GM10266 (cell line): ENCODE measurements around the gene RUVBL2.
A peak's percentile ranks its signal among the peaks of the same experiment; 100 is the strongest.

Source experiments
- DNase-seq: peaks from one replicate; pipeline ENCODE4 v3.0.0; 2012; ENCODE audit errors: extremely low spot score
- TF ChIP-seq, protein P1 (sequence below): IDR thresholded peaks from 2 replicates; pipeline ENCODE4 v1.5.1; 2012; ENCODE audit warnings: mild to moderate bottlenecking, low read depth; ENCODE audit not compliant: control insufficient read depth, insufficient read depth; ENCODE audit errors: missing control alignments

RUVBL2 gene

DNA sequence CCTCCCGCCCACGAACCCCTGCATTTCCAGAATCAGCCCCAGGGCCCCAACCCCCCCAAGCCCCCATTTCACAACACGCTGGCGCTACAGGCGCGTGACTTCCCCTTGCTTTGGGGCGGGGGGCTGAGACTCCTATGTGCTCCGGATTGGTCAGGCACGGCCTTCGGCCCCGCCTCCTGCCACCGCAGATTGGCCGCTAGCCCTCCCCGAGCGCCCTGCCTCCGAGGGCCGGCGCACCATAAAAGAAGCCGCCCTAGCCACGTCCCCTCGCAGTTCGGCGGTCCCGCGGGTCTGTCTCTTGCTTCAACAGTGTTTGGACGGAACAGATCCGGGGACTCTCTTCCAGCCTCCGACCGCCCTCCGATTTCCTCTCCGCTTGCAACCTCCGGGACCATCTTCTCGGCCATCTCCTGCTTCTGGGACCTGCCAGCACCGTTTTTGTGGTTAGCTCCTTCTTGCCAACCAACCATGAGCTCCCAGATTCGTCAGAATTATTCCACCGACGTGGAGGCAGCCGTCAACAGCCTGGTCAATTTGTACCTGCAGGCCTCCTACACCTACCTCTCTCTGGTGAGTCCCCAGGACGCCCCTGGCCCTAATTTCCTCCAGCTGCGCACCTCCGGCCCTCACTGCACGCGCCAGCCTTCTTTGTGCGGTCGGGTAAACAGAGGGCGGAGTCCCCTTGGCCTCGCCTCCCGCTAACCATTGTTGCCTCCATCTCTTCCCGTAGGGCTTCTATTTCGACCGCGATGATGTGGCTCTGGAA lies 28.5 kb upstream of the RUVBL2 start, which contains the start of gene FTL:
TSS of gene FTL (plus strand) at position 270 of the 766 bp plus-strand sequence. CDS start at position 469, 199 bp downstream.
- peak; percentile 97 for DNase-seq
- TF ChIP-seq, protein P1, sequence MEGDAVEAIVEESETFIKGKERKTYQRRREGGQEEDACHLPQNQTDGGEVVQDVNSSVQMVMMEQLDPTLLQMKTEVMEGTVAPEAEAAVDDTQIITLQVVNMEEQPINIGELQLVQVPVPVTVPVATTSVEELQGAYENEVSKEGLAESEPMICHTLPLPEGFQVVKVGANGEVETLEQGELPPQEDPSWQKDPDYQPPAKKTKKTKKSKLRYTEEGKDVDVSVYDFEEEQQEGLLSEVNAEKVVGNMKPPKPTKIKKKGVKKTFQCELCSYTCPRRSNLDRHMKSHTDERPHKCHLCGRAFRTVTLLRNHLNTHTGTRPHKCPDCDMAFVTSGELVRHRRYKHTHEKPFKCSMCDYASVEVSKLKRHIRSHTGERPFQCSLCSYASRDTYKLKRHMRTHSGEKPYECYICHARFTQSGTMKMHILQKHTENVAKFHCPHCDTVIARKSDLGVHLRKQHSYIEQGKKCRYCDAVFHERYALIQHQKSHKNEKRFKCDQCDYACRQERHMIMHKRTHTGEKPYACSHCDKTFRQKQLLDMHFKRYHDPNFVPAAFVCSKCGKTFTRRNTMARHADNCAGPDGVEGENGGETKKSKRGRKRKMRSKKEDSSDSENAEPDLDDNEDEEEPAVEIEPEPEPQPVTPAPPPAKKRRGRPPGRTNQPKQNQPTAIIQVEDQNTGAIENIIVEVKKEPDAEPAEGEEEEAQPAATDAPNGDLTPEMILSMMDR = no peak

DNA sequence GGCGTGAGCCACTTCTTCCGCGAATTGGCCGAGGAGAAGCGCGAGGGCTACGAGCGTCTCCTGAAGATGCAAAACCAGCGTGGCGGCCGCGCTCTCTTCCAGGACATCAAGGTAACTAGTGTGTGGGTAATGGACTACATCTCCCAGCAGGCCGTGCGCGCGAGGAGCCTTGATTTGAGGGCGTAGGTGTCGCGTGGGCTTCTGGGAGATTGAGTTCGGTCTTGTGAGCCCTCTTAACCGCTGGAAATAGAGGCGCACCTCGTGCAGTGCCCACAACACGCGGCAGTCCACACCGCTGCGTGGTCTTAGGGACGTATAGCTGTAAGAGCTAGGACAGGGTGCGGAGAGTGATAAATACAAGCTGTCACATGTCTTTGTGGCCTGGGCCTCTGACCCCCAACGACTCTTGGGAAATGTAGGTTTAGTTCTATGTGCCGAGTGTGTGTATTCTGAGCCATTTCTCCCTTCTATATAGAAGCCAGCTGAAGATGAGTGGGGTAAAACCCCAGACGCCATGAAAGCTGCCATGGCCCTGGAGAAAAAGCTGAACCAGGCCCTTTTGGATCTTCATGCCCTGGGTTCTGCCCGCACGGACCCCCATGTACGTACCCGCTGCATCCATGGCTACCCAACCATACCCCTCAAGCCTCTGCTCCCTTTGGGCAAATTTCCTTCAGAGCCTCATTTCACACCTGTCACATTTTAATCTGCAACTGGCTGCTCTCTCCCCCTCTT lies 27.7 kb upstream of the RUVBL2 start:
- TF ChIP-seq, protein P1 = no peak
- DNase-seq = peak; percentile 82

DNA sequence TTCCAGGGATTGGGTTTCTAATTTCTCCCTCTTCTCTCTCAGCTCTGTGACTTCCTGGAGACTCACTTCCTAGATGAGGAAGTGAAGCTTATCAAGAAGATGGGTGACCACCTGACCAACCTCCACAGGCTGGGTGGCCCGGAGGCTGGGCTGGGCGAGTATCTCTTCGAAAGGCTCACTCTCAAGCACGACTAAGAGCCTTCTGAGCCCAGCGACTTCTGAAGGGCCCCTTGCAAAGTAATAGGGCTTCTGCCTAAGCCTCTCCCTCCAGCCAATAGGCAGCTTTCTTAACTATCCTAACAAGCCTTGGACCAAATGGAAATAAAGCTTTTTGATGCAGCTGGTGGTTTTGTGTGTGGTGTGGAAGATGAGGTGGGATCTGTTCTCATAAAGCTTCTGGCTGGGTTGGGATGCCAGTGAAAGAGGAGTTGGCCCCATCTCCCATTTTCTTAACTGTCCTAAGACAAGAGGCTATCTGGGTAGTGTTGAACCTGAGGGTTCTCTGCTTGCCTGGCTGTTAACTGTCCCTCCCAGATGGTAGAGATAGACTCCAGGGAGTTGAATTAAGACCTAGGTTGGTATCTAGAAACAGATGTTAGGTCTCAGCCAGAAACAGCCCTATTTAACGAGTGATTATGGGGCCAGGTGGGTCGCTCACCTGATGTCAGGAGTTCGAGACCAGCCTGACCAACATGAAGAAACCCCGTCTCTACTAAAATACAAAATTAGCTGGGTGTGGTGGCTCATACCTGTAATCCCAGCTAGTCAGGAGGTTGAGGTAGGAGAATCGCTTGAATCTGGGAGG lies 26.9 kb upstream of the RUVBL2 start:
- TF ChIP-seq, protein P1 = no peak

DNA sequence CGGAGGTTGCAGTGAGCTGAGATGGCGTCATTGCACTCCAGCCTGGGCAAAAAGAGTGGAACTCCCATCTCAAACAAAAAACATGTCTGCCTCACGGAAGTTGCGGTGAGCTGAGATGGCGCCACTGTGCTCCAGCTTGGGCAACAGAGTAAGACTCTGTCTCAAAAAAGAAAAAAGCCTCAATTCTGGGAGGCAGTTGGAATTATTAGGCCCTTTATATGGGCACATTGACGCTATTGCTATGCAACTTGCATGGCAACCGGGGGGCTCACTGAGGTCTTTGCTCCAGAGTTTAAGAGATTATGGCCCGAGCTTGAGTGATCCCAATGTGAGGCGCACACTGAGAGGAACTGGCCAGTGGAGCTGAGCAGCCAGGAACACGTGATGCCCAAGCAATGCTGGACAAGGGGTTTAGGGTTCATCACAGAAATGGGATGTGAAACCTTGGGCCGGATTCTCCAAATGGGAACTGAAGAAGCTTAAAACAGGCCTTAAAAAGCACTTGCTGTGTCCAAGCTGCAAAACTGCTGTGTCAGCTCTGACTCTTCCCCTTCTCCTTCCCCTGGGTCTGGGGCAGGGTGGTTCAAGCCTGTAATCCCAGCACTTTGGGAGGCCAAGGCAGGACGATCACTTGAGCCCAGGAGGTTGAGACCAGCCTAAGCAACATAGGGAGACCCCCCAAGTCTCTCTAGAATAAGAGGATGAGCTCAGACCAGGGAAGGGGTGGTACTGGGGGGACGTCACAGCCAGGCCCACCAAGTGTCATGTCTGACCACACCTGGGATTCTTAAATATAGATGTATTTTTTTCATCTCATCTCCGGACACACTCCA lies 26.1 kb upstream of the RUVBL2 start:
- TF ChIP-seq, protein P1 = no peak
- no peak for DNase-seq

More for the DNA sequence above, 26.9 kb upstream of the RUVBL2 start:
- no peak for DNase-seq

DNA sequence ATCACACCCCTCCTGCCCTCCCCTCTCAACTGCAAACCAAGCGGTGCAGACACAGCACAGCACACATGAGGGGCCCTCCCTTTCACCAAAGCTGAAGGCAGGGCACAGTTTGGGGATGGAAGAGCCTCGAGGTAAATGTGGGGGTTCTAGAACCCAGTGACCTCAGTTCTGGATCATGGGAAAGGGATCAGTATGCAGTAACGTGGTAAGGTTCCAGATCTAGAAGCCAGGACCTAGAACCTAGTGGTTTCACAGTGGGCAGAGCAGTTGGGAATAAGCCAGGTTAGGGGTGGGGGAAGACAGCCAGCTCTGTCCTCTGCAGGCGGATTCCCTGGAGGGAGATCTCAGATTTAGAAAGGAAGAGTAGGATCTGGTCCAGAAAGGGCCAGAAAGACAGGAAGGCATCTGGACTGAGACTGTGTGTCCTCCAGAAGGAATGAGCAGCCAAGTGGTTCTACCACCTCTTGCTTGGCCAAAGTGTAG lies 25.5 kb upstream of the RUVBL2 start:
- TF ChIP-seq, protein P1 = no peak
- no peak for DNase-seq

DNA sequence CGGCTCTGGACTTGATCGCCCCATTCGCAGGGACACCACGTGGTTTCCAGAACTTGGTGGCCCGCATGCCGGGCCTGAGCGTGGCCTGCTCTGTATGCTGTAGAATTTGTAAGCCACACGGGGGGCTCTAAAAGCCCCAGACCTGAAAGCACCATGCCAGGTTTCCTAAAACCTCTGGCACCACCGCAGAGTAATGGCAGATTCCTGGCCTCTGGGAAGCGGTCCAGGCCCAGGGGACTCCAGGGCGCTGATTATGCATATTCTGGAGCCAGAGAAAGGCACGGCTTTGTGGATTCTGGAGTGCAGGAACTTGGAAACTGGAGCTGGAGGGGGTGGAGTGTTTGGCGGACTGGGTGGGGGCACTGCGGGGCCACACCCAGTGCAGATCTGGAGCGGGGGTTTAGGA lies 24.9 kb upstream of the RUVBL2 start:
- TF ChIP-seq, protein P1 = no peak
- DNase-seq = no peak
